Coronary artery (tissue), 2 donors: Measurements from ENCODE around the gene MLN.

Experiments
- DNase-seq: peaks from one replicate; pipeline ENCODE4 v3.0.0-alpha.2; 2017; ENCODE audit warnings: low spot score
- H3K27ac ChIP-seq, 2 donors: fragments of 200-600 bp; sonication (generic); one replicate each; pipeline ENCODE4 v1.5.1; 2016 to 2019
- H3K4me3 ChIP-seq: fragments of 200-600 bp; sonication (generic); 2 replicates; pipeline ENCODE4 v1.5.1; 2016; ENCODE audit warnings: mild to moderate bottlenecking, moderate library complexity
- CTCF ChIP-seq: fragments of 200-600 bp; sonication (generic); IDR thresholded peaks from one replicate; pipeline ENCODE4 v1.5.1; 2019; ENCODE audit warnings: antibody characterized with exemption

MLN gene

GRCh38 chr6:33788694-33789549, 14.9 kb downstream of the MLN start, which contains the start of gene LEMD2:
LEMD2 (minus strand) TSS chr6:33789130; CDS start chr6:33789116, 14 bp downstream.
- peak within 1 kb of the TSS; percentile 91 for H3K4me3 ChIP-seq
- no peak for TF ChIP-seq CTCF
- peak; percentile 94 for DNase-seq
- H3K27ac ChIP-seq: peak within 1 kb of the TSS; percentile 98

GRCh38 chr6:33787954-33788693, 15.7 kb downstream of the MLN start:
- no peak for TF ChIP-seq CTCF
- peak overlapping the region; percentile 98 for H3K27ac ChIP-seq
- peak overlapping the region; percentile 91 for H3K4me3 ChIP-seq
- DNase-seq: peak; percentile 84

- H3K27ac ChIP-seq: peak overlapping the region; percentile 98
- no peak for TF ChIP-seq CTCF
- no peak for DNase-seq
- peak overlapping the region; percentile 91 for H3K4me3 ChIP-seq
Observed at GRCh38 chr6:33787346-33787953, 16.4 kb downstream of the MLN start.

GRCh38 chr6:33786736-33787135, 17.1 kb downstream of the MLN start:
- TF ChIP-seq CTCF: no peak
- DNase-seq: no peak
- peak overlapping the region; percentile 91 for H3K4me3 ChIP-seq
- peak overlapping the region in 1 of 2 donors; percentile 98 for H3K27ac ChIP-seq

- Histone ChIP-seq H3K4me3 (peak overlapping the region; percentile 4), H3K27ac (peak overlapping the region in 1 of 2 donors; percentile 41)
- DNase-seq: no peak
- no peak for TF ChIP-seq CTCF
Observed at GRCh38 chr6:33785778-33786177, 18.0 kb downstream of the MLN start.

GRCh38 chr6:33784787-33785186, 19.0 kb downstream of the MLN start:
- TF ChIP-seq CTCF: no peak
- DNase-seq: no peak
- no peak overlapping the region for H3K27ac ChIP-seq
- no peak overlapping the region for H3K4me3 ChIP-seq
